HG03045 (cell line): ENCODE results near the gene PARN.
"Not testable (repeated sequence)": the region's sequence is repeated elsewhere in the genome, so short reads cannot be mapped to it uniquely, and the experiment has no call there.

ENCODE experiments used
- ATAC-seq: cut with Tn5 transposase; IDR thresholded peaks from one replicate; pipeline ENCODE4 v1.9.1; 2021; ENCODE audit warnings: mild to moderate bottlenecking, moderate library complexity; ENCODE audit not compliant: unreplicated experiment

Gene PARN

DNA sequence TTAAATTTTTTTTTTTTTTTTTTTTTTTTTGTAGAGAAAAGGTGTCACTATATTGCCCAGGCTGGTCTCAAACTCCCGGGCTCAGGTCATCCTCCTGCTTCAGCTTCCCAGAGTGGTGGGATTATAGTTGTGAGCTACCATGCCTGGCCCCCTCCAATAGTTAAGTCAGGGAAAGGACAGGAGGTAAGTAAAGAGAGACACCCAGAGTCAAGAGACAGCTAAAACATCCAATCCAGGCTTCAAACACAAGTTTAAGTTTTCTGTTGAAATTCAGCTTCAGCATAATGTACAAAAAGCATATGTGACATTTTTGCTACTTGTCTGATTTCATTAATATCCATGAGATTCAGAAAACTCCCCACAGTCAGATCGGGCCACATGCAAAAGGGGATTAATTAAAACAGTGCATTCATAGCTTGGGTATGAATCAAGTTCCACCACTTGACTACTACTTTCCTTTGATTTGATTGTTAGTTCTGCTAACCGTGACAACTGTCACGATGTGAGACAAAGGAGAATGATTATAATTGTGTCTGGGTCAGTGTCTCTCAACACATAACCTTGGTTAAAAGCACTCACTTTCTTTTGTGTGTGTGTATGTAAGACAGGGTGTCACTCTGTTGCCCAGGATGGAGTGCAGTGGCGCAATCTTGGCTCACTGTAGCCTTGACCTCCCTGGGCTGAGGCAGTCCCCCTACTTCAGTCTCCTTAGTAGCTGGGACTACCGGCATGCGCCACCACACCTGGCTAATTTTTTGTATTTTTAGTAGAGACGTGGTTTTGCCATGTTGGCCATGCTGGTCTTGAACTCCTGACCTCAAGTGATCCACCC lies 184.9 kb downstream of the PARN start:
- ATAC-seq, result no peak

DNA sequence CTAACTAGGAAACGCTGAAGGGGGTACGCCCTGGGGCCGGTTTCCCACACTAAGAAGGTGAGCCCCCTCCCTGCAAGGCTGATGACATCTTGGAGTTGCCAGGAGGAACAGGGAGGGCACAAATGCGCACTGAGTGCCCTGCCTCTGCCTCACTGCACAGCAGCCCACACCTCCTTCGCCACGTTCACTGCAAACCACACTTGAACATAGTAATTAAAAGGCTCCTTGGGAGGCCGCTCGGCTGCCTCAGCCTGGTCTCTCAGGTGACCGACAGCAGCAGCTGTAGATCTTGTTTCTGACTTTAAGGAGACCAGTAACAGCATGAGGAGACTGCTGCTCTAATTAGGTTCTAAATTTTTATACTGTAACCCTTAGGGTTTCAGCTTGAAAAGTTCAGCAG lies 188.5 kb downstream of the PARN start:
- not testable (repeated sequence) for ATAC-seq

DNA sequence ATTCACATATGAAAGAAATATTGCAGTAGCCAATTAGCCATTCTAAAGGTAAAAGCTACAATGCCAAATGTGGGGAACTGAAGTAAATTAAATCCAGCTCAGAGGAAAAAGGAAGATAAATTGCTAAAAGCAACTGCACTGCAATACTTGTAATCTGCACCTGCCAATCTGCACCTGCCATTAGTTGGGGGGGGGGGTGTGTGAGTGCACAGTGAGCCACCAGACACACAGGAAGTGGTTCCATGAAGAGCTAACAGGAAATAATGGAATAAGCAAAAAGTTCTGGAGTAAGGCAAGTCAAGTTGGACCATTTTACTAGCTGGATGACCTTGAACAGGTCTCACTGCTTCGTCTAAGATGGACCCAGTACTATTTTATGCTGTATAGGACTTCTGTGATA lies 191.8 kb downstream of the PARN start:
- no peak for ATAC-seq

DNA sequence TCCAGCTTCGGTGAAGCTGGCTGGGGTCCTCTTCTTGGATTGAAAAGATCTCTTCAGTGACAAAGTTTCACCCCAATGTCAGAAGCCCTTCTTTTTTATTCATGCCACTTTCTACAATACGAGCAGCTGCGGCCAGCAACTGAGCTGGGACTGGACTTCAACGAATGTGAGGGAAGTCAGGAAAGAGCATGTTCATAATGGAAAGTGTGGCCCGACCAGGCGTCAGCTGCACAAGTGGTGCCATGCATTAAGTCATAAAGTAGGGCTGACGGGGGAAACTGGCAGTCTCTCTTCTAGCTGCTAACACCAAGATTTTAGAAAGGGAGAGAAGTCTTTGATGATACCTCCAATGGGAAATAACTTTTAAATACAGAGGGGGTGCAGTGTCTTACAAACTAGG lies 192.6 kb downstream of the PARN start:
- ATAC-seq, result no peak

DNA sequence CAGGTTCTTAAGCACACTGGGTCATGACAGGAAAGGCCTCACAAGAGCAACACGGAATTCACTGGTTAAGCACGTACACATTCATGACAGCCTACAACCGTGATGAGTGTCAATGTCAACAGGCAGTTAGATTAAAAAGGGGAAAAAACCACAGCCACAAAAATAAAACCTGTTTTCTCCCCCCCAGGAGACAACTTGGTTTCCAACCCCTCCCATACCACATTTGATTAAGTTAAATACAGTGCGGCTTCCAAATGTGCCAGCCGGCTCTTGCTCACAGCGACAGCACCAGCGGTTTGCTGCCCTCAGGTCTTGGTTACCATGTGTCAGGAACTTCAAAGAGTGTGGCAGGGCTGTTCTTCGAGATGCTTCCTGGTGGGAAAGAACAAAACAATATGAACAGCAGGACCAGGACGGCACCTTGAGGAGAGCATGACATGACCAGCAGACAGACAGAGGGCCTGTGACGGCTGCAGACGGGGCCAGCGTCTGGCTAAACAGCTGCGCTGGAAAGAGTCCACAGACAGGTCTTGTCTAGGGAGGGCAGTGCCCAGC lies 193.6 kb downstream of the PARN start:
- no peak for ATAC-seq

DNA sequence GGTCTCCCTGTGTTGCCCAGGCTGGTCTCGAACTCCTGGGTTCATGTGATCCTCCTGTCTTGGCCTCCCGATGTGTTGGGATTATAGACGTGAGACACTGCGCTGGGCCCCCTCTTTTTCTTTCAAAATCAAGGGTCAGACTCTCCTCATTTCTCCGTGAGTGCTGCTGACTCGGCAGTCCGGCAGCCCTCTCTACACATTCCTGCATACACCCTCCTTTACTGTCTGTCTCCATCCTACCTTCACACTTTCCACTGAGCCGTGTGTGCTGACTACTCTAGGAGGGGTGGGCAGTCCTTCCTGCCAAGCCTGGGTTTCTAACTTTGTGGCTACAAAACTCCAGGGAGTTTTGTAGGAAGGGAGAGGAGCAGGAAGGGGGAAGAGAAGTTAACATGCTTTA lies 195.2 kb downstream of the PARN start:
- no peak for ATAC-seq

DNA sequence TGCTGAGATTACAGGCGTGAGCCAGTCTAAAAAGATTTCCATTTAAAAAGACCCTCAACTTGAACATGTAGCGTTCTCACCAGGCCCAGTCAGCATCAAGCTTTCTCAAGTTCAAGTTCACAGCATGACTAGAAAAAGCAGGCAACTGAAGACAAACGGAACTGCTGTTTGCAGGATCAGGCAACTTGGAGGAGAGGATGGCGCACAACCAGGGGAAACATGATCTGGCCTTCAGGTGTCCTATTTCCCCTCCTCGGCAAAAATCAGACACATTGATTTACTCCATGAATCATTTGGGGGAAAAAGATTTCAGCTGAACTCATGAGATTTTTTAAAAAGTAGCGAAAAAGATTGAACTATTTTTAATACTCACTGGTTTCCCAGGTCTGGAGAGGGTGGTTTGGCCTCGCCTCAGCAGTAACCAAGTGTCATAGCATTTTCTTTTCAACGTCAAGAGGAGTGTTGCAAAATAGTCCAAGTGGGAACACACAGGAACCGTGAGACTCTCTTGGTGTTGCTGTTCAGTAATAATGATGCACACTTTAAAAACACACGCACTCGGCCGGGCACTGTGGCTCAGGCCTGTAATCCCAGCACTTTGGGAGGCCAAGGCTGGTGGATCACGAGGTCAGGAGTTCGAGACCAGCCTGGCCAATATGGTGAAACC lies 201.0 kb downstream of the PARN start:
- ATAC-seq, result not testable (repeated sequence)

DNA sequence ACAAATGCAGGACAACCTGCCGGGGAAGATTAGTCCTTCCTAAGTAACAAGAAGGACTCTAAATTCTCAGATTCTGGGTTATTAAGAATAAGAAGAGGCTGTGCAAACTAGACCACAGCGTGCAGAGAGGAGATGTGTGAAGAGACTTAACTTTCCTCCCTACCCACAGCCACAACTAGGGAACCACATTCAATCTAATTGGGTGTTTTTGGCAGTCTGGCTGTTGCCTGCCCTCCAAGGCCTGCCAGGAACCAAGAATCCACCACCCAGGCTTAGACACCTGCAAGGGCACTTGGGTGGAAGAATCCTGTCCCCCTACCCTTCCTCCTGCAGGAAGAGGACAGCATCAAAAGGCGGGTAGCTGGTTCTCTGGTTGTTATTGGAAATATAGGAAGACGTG lies 202.0 kb downstream of the PARN start:
- no peak for ATAC-seq

DNA sequence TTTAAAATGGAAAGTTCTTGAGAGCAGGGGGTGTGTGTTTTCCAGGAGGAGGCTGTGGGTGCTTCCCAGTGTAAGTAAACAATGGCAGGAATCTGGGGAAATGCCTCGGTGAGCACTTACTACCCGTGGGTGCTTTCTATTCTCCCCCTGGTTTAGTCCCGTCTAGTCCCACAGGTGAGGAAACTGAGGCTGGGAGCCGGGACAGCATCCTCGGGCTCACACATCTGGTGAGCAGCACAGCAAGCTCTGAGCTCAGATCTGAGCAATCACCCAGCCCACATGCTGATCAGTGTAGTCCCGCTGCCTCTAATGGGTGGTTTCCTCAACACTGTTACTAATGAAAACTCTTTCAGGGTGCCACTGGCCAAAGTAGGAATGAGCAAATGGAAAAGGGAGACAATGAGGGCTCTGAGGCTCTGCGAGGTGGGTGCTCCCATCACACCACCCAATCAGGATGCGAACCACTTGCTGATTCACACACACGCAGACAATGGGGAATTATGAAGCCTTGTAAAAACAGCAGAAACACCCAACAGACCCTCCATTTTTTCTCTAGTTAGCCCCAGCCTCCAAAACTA lies 202.6 kb downstream of the PARN start:
- ATAC-seq, result no peak

DNA sequence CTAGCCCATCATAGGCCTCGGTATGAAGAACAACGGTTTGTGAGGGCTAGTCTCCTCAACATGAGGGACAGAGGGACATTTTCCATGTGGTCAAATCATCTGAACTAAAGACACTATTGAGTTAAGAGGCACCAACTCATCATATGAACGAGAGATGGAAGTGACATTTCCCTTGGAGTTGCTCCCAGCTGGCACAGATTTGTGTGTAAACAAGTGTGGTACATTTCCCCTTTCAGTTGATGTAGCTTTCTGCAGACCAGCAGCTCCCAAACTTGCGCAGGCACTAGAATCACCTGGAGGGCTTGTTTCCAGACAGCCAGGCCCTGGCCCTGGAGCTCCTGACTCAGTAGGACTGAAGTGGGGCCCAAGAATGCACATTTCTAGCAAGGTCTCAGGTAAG lies 205.5 kb downstream of the PARN start:
- ATAC-seq, result no peak

DNA sequence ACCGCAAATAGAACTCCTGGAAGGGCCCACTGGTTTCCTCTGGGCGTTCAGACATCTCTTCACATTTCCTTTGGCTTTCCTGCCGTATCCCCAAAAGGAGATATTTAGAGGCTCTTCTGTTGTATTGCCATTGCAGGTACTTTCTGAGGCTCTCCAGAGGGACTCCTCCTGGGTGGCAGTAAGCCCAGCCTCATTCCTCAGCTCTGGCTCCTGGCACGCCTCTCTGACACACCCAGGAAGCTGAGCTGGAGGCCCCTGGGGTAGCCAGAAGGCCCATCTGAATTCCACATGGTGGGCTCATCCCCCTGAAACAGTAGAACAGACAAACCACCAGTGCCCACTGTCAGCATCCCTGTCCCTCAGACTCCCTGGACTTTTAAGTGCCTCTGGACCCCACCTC lies 206.7 kb downstream of the PARN start:
- ATAC-seq, result no peak

DNA sequence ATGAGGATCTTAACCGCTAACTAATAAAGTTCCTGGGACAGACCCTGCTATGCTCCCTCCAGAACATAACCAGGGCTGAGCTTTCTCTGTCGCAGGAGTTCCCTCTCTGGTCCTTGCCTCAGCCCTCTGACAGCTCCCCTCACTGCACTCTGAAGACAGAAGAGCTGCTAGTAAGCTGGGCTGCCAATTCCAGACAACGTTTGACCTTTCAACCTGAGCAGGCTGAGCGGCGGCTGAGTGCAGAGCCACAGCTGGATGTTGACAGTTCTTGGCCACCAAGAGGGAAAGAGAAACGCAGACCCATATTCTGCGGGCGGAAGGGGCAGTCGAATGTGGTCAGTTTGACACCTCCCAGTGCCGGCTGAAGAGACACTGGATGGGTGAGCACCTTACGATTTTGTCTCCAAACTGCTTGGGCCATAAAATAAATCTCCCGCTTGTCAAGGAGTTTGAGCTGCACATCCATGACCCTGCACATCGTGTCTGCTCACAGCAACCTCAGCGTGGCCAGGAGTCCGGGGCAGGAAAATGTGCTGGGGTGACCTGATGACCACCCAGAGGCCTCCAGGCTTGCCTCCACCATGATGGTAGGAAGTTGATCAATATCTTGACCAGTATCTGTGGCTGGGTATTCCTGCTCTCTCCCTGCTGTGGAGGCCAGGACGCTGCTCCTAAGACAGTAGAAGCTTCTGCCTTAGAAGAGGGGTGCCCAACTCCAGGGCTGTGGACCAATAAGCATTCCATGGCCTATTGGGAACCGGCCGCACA lies 209.2 kb downstream of the PARN start:
- no peak for ATAC-seq

DNA sequence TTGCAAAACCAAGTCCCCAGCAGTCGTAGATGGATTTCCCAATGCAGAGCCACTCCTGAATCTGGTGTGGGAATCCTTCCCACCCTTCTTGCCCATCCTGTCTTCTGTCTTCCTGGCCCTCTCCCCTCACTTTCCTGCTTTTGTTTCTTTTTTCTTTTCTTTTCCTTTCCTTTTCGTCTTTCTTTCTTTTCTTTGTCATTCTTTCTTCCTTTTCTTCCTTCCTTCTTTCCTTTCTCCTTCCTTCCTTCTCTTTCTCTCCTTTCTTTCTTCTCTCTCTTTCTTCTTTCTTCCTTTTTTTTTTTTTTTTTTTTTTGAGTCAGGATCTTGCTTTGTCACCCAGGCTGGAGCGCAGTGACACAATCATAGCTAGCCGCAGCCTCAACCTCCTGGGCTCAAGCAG lies 209.8 kb downstream of the PARN start:
- not testable (repeated sequence) for ATAC-seq

DNA sequence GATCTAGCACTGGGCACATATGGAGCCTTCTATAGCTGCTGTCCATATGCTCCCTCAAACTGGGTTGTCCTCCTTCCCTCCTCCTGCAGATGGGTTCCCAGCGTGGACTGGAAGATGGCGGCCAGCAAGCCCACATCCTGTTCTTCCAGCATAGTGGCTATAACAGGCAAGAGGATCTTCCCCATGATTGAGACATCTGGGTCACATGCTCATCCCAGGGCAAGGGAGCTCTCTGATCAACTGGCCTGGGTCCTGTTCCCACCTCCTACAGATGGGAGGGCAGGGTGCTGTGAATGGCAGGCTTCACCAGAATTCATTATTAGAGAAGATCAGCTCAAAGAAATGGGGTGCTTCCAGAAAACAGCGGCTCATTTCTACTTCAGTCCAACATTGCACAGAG lies 210.2 kb downstream of the PARN start:
- no peak for ATAC-seq

DNA sequence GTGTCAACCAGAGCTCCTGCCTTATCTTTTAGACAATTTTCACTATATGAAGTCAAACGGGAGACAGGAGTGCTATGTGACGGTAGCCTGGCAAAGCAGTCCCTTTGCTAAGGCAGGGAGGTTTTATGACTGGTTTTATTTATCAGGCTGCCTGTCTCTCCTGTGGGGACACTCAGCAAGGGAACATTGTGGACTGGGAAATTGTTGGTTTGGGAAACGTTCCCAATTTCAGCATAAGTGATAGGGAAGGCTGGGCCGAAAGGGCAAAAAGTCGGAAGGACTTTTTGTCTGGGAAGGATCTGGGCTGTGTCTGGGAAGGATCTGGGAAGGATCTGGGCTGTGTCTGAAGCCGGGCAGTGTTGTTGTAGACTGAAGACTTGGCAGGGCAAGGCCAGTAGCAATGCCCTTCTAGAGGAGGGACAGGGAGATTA lies 211.2 kb downstream of the PARN start:
- ATAC-seq, result no peak

DNA sequence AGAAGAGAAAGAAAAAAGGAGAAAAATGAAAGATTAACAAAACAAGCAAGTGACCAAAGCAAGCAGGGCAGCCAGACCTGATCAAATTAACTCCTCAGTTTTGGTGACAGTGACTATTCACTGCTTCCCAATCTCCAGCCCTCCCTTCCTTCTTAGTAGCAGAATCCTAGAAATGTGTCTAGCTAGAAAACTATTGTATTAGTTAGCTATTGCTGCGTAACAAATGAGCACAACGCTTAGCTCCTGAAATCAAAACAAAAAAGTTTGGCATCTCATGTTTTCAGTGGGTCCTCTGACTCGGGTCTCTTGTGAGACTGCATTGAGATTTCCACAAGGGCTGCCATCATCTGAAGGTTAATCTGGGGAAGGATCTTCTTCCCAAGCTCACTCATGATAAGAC lies 213.9 kb downstream of the PARN start:
- ATAC-seq, result no peak

DNA sequence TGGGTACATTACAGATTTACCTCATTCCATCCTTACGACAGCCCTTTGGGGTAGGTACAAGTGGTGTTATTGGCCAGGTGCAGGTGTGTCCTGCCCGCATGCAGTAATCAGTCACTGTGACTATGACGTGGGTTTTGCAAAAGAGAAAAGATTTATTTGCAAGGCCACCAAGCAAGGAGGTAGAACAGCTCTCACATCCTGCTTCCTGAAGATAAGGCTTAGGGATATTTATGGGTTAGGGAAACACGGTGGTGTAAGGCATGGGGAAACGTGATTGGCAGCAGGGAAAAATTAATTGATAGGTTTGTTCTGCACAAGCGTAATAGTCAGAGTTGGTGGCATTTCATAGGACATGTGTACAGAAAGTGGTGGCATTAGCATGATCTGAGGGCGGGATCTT lies 214.8 kb downstream of the PARN start:
- ATAC-seq, result no peak

DNA sequence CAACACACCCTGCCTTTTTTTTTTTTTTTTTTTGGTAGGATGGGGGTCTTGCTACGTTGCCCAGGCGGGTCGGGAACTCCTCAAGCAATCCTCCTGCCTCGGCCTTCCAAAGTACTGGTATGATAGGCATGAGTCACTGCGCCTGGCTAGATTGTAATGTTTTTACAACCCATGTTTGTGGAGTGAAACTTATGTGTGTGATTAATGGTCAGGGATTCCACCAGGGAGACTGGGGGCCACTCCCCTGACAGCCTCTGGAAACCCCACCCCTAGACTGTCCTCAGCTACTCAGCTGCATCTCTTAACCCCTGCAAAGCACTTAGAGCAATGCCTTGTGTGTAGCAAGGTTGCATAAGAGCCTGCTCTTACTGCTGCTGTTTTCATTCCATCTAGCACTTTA lies 220.5 kb downstream of the PARN start:
- ATAC-seq, result no peak

DNA sequence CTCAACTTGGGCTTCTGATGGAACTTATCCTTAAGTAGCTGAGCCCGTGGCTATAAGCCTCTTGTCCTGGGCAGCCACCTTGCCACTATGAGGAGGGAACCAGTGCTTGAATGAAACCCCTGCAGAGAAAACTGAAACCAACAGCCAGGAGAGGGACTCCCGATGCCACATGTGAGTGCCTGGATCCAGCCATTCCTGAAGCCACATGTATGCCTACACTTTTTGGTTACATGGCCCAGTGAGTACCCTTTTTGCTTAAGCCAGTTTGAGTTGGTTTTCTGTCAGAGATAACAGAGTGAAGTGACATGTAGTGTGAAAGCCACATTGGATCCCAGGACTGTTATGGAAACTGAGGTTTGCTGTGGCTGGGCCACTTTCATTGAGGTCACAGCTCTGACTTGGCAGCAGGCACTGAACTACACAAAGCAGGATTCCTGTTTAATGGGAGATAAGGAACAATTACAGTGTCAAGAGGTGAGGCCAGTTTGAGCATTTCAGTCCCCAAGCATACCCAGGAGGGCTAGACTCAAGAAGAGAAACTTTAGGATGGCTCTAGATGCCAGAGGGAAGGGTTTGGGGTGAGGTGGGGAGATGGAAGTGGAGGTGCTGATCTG lies 222.2 kb downstream of the PARN start:
- ATAC-seq, result no peak

DNA sequence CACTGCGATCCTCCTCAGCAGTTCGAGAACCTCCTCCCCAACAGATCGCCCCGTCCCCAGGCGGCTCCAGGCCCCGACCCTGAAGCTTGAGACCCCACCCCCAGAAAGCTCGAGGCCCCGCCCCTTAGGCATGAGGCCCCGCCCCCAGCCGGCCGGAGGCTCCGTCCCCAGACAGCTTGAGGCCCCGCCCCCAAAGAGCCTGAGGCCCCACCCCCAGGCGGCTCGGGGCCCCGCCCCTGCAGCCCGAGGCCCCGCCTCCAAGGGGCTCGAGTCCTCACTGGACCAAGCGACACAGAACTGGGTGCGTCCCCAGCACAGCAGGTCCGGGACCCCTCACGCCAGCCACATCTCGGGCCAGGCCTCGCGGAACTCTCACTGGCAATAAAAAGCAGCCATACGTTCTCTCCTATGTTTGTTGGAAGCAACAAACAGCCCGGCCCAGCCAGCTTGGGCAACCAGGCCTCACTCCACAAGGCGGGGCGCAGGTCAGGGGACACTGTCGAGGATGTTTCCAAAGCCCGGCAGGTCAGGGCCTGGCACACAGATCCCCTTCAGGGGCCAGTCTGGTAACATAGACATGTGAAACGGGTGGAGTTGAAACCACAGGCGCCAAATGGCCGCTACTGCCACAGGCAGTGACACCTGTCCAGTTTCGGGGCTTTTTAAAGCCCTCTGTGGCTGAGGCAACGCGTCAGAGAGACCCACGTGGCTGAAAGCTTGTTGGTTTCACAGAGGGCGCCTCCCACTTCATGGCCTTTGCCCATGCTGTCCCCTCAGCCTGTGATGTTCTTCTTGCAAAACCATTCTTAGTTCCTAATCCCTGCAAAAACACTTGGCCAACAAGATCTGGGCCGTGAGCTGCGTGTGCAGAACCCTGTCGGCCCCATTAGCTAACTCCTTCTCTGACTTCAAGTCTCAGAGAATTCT lies 224.2 kb downstream of the PARN start:
- ATAC-seq, result peak; percentile 90
